Osteoblast (primary cell): ENCODE measurements around the gene GFI1. TPM values are rescaled to one million over a fixed set of nuclear protein-coding genes. Genes with fewer than 3 reads are reported as not detected.
A peak's percentile ranks its signal among the peaks of the same experiment; 100 is the strongest.

Experiments
- DNase-seq: peaks from one replicate; pipeline ENCODE4 v3.0.0; 2011; ENCODE audit warnings: low spot score, mixed read lengths; ENCODE audit not compliant: insufficient read length; ENCODE audit errors: missing footprints
- H2AFZ ChIP-seq: 2 replicates; pipeline ENCODE4 v1.6.0; 2011; ENCODE audit warnings: mild to moderate bottlenecking, low read length
- H3K27ac ChIP-seq: 2 replicates; pipeline ENCODE4 v1.5.1; 2011; ENCODE audit warnings: mild to moderate bottlenecking, low read depth, low read length, moderate library complexity
- H3K27me3 ChIP-seq: 2 replicates; pipeline ENCODE4 v1.6.0; 2012; ENCODE audit warnings: mild to moderate bottlenecking, control low read depth, inconsistent platforms, low read length, moderate library complexity; ENCODE audit not compliant: insufficient read depth
- H3K36me3 ChIP-seq: 2 replicates; pipeline ENCODE4 v1.5.1; 2011; ENCODE audit warnings: mild to moderate bottlenecking, low read length, control low read depth, moderate library complexity; ENCODE audit not compliant: insufficient read depth
- H3K4me1 ChIP-seq: 2 replicates; pipeline ENCODE4 v1.5.1; 2011; ENCODE audit warnings: mild to moderate bottlenecking, low read length, control low read depth, moderate library complexity; ENCODE audit not compliant: insufficient read depth
- H3K4me2 ChIP-seq: 2 replicates; pipeline ENCODE4 v1.6.0; 2011; ENCODE audit warnings: mild to moderate bottlenecking, low read length; ENCODE audit not compliant: insufficient read depth
- H3K4me3 ChIP-seq: fragments of 200-600 bp; sonication (generic); 3 replicates; pipeline ENCODE4 v1.5.1; 2012; ENCODE audit warnings: mild to moderate bottlenecking, low read length, inconsistent platforms; ENCODE audit not compliant: insufficient read depth
- H3K79me2 ChIP-seq: 2 replicates; pipeline ENCODE4 v1.6.0; 2012; ENCODE audit warnings: mild to moderate bottlenecking, low read length, control low read depth, inconsistent platforms; ENCODE audit not compliant: insufficient read depth
- H3K9me3 ChIP-seq: 2 replicates; pipeline ENCODE4 v1.5.1; 2011; ENCODE audit warnings: low read depth, low read length, control low read depth
- H4K20me1 ChIP-seq: 2 replicates; pipeline ENCODE4 v1.6.0; 2012; ENCODE audit warnings: mild to moderate bottlenecking, low read length, control low read depth; ENCODE audit not compliant: insufficient read depth
- total RNA-seq: library from RNA; depleted of rRNA; stranded (reverse); fragments of >200 nt; gene quantifications from 2 replicates; pipeline ENCODE4 v1.2.3, GENCODE V29; 2012
- TF ChIP-seq, protein P1 (sequence below): IDR thresholded peaks from 2 replicates; pipeline ENCODE4 v1.5.1; 2011; ENCODE audit warnings: mild to moderate bottlenecking, low read depth, low read length, moderate library complexity; ENCODE audit errors: extremely low read depth

GFI1 gene
- total RNA-seq, 1 donor: not detected

DNA sequence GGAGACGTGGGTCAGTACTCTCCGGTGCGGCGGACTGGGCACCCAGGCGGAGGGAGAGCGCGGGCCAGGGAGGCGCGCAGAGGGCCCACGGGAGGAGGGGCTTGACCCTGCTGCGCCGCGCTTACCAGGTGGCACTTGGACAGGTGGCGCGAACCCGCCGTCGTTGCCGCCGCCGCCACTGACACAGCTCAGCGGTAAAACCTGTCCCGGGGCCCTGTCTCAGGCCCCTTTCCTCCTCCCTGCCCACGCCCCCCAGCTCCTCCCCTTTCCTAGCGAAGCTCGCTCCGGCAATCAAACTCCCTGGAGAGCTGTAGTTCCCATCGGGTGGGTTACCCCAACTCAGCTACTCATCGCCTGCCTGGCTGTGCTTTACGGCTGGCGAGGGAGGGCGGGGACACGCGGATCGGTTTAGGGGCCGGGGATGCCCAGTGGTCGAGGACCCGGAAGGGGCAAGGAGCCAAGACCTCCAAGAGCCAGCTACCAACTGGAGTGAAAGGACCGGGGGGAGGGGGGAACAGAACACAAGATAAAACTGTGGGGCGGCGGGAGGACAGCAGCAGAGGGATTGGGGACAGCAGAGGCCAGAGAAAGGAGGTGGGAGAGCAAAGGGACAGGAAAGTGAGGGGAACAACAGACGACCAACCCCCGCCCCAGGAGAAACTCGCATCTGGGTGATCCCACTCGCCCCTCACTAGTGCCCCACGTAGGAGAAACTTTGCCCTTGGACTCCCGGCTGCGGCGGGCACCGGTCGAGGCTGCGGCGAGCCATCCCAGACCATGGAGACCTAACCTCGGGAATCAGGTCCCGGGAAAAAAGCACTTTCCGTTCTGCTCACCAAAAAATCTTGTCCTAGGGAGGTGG is 2.9 kb downstream of the GFI1 start:
- peak overlapping the region; percentile 81 for H3K4me2 ChIP-seq
- DNase-seq: peak; percentile 88
- H3K4me3 ChIP-seq: no peak overlapping the region
- H3K9me3 ChIP-seq: no peaks in the 10 kb centered on the region
- H3K36me3 ChIP-seq: no peaks in the 10 kb centered on the region
- H2AFZ ChIP-seq: no peak overlapping the region
- H3K27ac ChIP-seq: no peak overlapping the region
- H3K4me1 ChIP-seq: peaks cover 21% of the 10 kb centered on the region
- no peaks in the 10 kb centered on the region for H3K79me2 ChIP-seq
- peaks cover 97% of the 10 kb centered on the region for H3K27me3 ChIP-seq
- TF ChIP-seq, protein P1, sequence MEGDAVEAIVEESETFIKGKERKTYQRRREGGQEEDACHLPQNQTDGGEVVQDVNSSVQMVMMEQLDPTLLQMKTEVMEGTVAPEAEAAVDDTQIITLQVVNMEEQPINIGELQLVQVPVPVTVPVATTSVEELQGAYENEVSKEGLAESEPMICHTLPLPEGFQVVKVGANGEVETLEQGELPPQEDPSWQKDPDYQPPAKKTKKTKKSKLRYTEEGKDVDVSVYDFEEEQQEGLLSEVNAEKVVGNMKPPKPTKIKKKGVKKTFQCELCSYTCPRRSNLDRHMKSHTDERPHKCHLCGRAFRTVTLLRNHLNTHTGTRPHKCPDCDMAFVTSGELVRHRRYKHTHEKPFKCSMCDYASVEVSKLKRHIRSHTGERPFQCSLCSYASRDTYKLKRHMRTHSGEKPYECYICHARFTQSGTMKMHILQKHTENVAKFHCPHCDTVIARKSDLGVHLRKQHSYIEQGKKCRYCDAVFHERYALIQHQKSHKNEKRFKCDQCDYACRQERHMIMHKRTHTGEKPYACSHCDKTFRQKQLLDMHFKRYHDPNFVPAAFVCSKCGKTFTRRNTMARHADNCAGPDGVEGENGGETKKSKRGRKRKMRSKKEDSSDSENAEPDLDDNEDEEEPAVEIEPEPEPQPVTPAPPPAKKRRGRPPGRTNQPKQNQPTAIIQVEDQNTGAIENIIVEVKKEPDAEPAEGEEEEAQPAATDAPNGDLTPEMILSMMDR: no peak
- H4K20me1 ChIP-seq: peaks cover 13% of the 10 kb centered on the region

DNA sequence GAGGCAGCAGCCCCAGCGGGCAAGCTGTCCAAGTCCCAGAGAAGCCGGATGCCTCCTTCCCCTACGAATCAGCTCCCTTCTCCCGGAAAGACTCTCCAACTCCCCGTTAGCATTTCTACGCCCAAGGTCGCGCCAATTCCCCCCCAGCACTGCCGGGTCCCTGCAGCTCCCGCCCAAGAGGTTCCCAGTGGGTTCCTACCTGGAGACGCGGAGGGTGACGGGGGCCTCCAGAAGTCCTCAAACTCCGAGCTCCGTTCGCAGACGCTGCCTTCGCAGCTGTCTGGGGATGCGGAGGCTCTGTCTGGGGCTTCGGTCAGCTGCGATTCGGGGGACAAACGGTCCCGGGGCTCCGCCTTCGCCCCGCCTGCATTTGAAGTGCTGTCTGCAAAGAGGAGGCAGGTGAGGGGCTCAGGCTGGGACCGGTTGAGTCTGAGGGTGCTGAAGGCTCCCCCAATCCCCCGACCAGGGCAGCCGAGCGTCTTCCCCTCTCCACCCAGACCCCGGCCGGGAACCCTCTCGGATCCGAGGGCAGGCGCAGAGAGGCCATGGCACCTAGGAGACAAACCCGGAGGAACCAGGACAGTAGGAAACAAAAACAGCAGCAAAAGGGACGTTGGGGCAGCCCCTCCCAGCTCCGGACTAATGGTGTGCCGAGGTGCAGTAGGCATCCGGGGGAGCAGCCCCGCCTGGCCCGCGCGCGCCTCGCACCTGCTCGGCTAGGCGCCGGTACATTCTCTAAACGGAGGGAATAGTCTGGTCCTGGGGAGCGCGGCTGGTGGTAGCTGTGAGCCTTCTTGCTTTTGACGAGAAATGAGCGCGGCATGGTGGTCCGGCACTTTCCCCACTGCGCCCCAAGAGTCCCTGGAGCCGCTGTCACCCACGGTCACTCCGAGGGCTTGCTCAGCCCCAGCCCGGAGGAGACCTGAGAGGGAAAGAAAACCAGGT is 3.8 kb downstream of the GFI1 start:
- Histone ChIP-seq H3K9me3 (no peaks in the 10 kb centered on the region), H3K27ac (no peak overlapping the region), H3K79me2 (no peaks in the 10 kb centered on the region), H2AFZ (no peak overlapping the region), H3K4me3 (no peak overlapping the region), H4K20me1 (peaks cover 13% of the 10 kb centered on the region), H3K27me3 (peaks cover 97% of the 10 kb centered on the region), H3K36me3 (no peaks in the 10 kb centered on the region), H3K4me1 (peaks cover 21% of the 10 kb centered on the region), H3K4me2 (peak overlapping the region; percentile 58)
- TF ChIP-seq, protein P1: no peak
- DNase-seq: peak; percentile 88

DNA sequence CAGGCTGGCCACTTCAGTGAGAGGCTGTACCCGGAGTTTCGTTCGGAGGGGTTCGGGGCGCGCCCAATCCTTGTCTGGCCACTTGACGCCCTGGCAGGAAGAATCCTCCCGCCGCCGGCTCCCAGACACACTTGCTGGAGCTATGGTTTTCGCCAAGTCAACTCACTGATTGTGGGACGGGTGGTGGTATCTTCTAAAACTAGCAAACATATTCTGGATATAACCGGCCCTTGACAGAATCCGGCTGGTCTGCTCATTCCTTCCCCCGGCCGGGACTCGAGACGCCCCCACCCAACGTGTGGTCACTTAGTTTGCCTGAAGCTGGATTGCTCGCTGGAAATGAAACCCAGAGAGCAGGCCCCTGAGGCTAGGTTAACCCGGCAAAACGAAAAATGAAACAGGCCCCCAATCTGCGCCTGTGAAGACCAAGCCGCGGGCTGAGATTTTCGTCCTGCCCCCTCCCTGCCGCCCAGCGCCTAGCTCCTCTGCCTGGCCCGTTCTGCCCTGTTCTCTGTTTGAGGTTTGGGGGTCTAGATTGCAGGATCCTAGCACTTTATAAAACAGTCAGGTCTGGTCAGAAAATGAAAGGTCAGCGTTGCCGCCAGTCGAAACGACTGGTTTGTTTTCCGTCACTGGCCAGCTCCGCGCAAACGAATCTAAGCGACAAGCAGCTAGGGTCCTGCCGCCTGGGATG is 4.6 kb downstream of the GFI1 start:
- peaks cover 21% of the 10 kb centered on the region for H3K4me1 ChIP-seq
- DNase-seq: peak; percentile 91
- no peaks in the 10 kb centered on the region for H3K9me3 ChIP-seq
- peaks cover 96% of the 10 kb centered on the region for H3K27me3 ChIP-seq
- H2AFZ ChIP-seq: no peak overlapping the region
- TF ChIP-seq, protein P1: no peak
- no peaks in the 10 kb centered on the region for H3K79me2 ChIP-seq
- H3K4me2 ChIP-seq: peak overlapping the region; percentile 58
- peaks cover 13% of the 10 kb centered on the region for H4K20me1 ChIP-seq
- H3K27ac ChIP-seq: no peak overlapping the region
- H3K36me3 ChIP-seq: no peaks in the 10 kb centered on the region
- peak overlapping the region; percentile 19 for H3K4me3 ChIP-seq
